Activated CD8-positive, alpha-beta memory T cell treated with anti-CD3 and anti-CD28 coated beads, Interleukin-2, amount 50 U/mL, for 24 hours (primary cell): ENCODE data around the gene LHPP.

Experiments used
- DNase-seq: peaks from one replicate; pipeline ENCODE4 v3.0.0-alpha.2; 2020; ENCODE audit errors: extremely low read depth

The LHPP gene

DNA sequence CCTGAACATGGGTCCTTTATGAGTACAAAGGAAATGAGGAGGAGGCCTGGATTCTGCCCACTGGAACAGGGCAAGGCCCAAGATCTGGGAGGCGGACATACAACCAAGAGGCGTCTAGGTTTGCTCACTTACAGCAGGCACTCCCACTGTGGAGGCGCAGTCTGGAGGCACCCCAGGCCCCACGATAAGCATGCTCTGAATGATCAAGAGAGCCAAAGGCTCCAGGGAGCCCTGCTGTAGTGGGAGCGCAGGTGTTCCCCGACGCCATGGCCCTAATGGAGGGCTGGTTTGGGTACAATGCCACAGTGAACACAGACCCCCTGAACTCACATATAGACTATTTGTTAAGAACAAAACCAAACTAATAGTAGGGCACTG is 194.5 kb downstream of the LHPP start:
- no peak for DNase-seq

- no peak for DNase-seq
Observed at GRCh38 chr10:124656541-124656940, 194.9 kb downstream of the LHPP start.

GRCh38 chr10:124657806-124658205 is 196.2 kb downstream of the LHPP start:
- no peak for DNase-seq

- no peak for DNase-seq
Observed at GRCh38 chr10:124658591-124659242, 197.1 kb downstream of the LHPP start.

- DNase-seq = no peak
Observed at GRCh38 chr10:124659380-124659779, 197.8 kb downstream of the LHPP start.

DNA sequence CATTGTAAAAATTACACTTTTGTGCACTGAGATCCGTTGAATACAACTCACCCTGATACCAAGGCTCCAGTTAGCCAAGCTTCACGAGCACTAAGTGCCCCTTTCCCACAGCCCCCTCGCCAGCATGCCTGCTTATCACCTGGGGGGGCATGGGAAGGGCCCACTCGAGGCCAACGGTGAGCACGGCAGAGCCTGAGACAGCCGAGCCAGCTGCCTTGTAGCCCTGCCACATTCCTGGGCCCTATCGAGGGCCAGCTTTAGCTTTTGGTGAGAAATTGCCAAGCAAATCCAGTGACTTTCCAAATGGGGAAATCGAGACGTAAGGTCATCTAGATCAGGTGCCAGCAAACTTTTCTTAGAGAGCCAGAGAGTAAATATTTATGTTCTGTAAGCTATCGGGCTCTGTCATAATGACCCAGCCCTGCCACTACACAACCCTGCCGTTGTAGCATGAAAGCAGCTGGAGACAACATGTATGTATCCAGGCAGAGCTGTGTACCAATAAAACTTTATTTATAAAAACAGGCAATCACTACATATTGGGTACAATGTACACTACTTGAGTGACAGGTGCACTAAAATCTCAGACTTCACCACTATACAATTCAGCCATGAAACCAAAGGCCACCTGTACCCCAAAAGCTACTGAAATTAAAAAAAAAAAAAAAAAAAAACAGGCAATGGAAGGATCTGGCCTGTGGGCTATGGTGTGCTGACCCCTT is 198.9 kb downstream of the LHPP start:
- DNase-seq = no peak

DNA sequence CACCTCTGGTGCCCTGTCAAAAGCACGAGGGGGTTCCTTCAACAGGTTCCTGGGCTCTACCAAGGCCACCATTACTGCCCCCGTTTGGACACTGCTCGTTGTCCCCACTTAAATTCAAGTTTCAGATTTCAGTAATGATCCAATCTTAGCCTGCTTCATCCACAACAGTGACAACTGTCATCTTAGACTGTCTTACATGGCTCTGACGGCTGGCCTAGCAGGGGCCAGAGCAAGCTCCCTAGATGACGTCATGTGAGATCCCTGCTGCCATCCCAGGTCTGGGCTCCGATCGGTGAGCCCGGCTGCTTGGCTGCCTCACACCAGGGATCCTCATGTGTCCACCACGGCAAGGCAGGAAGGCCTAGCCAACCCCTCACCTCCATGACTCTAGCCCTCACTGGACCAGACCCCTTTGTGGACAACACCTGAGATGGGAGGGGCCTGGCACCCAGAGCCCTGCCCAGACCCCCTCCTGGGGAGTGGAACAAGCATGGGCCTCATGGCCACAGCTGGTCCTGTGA is 200.1 kb downstream of the LHPP start:
- no peak for DNase-seq

DNA sequence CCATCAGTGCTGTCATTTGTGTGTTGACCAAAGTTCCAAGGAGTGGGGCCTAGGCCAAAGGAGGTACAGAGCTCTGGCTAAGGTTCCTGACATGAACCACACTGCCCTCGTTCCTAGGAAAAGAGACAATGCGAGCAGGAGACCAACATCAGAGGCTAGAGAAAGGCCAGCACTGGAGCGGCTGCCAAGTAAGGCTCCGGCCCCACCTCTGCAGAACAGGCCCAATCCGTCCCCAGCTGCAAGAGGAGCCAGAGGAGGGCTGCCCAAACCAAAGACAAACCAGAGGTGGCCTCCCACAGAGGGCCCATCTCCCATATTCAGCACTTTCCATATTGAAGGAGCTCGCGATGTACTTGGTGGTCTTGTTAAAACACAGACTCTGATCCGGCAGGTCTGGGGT is 201.6 kb downstream of the LHPP start:
- DNase-seq = no peak
